ENCODE measurements around the gene MYO5A. TPM values are rescaled to one million over a fixed set of nuclear protein-coding genes. Genes with fewer than 3 reads are reported as not detected.

MYO5A gene
- total RNA-seq, 2 experiments from 2014 or later, result 41.3 to 42.2 TPM

- DNase-seq, result no peak
- Mint-ChIP-seq H3K4me1 (no peaks in the 10 kb centered on the region), H3K4me3 (no peak overlapping the region), H3K9me3 (no peaks in the 10 kb centered on the region), H3K27me3 (peaks cover 9% of the 10 kb centered on the region), H3K27ac (no peak overlapping the region), H3K36me3 (ENCODE audit: low read depth) (no peaks in the 10 kb centered on the region)
- ChIA-PET CTCF (no interaction called here), POLR2A (interaction anchor here (1.1 kb wide), 1 partner anchor 17 kb away, joined by 3 read pairs; the partner anchor contains the start of gene MYO5C)
These were observed 249.9 kb downstream of the MYO5A start for GRCh38 chr15:52278636-52279367.

- Mint-ChIP-seq H3K36me3 (ENCODE audit: low read depth) (no peaks in the 10 kb centered on the region), H3K4me1 (no peaks in the 10 kb centered on the region), H3K27me3 (peaks cover 12% of the 10 kb centered on the region), H3K9me3 (no peaks in the 10 kb centered on the region), H3K4me3 (no peak overlapping the region), H3K27ac (no peak overlapping the region)
- POLR2A ChIA-PET, result no interaction called here
- no peak for DNase-seq
- CTCF ChIA-PET, result no interaction called here
These were observed 250.5 kb downstream of the MYO5A start for GRCh38 chr15:52278135-52278534.

- no peak for DNase-seq
- Mint-ChIP-seq H3K27me3 (peaks cover 13% of the 10 kb centered on the region), H3K9me3 (no peaks in the 10 kb centered on the region), H3K36me3 (ENCODE audit: low read depth) (no peaks in the 10 kb centered on the region), H3K4me3 (no peak overlapping the region), H3K27ac (no peak overlapping the region), H3K4me1 (no peaks in the 10 kb centered on the region)
- POLR2A ChIA-PET, result no interaction called here
- CTCF ChIA-PET, result no interaction called here
These were observed 251.1 kb downstream of the MYO5A start for GRCh38 chr15:52277575-52277974.

GRCh38 chr15:52276256-52276770 lies 252.4 kb downstream of the MYO5A start:
- Mint-ChIP-seq H3K4me1 (no peaks in the 10 kb centered on the region), H3K36me3 (ENCODE audit: low read depth) (no peaks in the 10 kb centered on the region), H3K27me3 (peaks cover 15% of the 10 kb centered on the region), H3K9me3 (no peaks in the 10 kb centered on the region), H3K27ac (no peak overlapping the region), H3K4me3 (no peak overlapping the region)
- POLR2A ChIA-PET, result no interaction called here
- CTCF ChIA-PET, result interaction anchor here (1.2 kb wide), 1 partner anchor 14 kb away, joined by 3 read pairs; no protein-coding TSS in a partner anchor
- no peak for DNase-seq

- POLR2A ChIA-PET, result no interaction called here
- H3K9me3 Mint-ChIP-seq, result no peaks in the 10 kb centered on the region
- CTCF ChIA-PET, result no interaction called here
- no peak overlapping the region for H3K4me3 Mint-ChIP-seq
- H3K27me3 Mint-ChIP-seq, result no peaks in the 10 kb centered on the region
- DNase-seq, result no peak
- H3K27ac Mint-ChIP-seq, result peak overlapping the region; percentile 89
- H3K36me3 Mint-ChIP-seq (ENCODE audit: low read depth), result peaks cover 19% of the 10 kb centered on the region
- H3K4me1 Mint-ChIP-seq, result peaks cover 48% of the 10 kb centered on the region
These were observed 265.0 kb downstream of the MYO5A start for GRCh38 chr15:52263563-52264282.

- no peaks in the 10 kb centered on the region for H3K27me3 Mint-ChIP-seq
- CTCF ChIA-PET, result interaction anchor here (0.7 to 3.4 kb wide), 18 partner anchors 9 to 472 kb away, joined by 3 to 14 read pairs (median 4); partner anchors contain the start of gene MYO5A
- H3K9me3 Mint-ChIP-seq, result no peaks in the 10 kb centered on the region
- H3K4me1 Mint-ChIP-seq, result peaks cover 54% of the 10 kb centered on the region
- H3K27ac Mint-ChIP-seq, result peak overlapping the region; percentile 89
- POLR2A ChIA-PET, result interaction anchor here (0.7 to 2.2 kb wide), 17 partner anchors 9 to 471 kb away, joined by 3 to 12 read pairs (median 4); partner anchors contain the start of genes ARPP19, ATOSA, MYO5A and MYO5C
- H3K36me3 Mint-ChIP-seq (ENCODE audit: low read depth), result peaks cover 19% of the 10 kb centered on the region
- no peak overlapping the region for H3K4me3 Mint-ChIP-seq
- no peak for DNase-seq
These were observed 266.3 kb downstream of the MYO5A start for GRCh38 chr15:52262364-52262763.

- Mint-ChIP-seq H3K27me3 (no peaks in the 10 kb centered on the region), H3K36me3 (ENCODE audit: low read depth) (peaks cover 19% of the 10 kb centered on the region), H3K27ac (peak overlapping the region; percentile 89), H3K4me1 (peaks cover 60% of the 10 kb centered on the region), H3K9me3 (no peaks in the 10 kb centered on the region), H3K4me3 (no peak overlapping the region)
- CTCF ChIA-PET, result interaction anchor here (0.7 to 3.4 kb wide), 18 partner anchors 9 to 485 kb away, joined by 3 to 14 read pairs (median 4); partner anchors contain the start of gene MYO5A
- DNase-seq, result peak; percentile 82
- POLR2A ChIA-PET, result interaction anchor here (0.7 to 2.2 kb wide), 19 partner anchors 10 to 472 kb away, joined by 3 to 12 read pairs (median 4); partner anchors contain the start of genes ARPP19, ATOSA, MYO5A and MYO5C
These were observed 267.0 kb downstream of the MYO5A start for GRCh38 chr15:52261498-52262242.

- Mint-ChIP-seq H3K9me3 (no peaks in the 10 kb centered on the region), H3K27me3 (no peaks in the 10 kb centered on the region), H3K4me3 (no peak overlapping the region), H3K36me3 (ENCODE audit: low read depth) (peaks cover 19% of the 10 kb centered on the region), H3K27ac (peak overlapping the region; percentile 64), H3K4me1 (peaks cover 66% of the 10 kb centered on the region)
- CTCF ChIA-PET, result interaction anchor here (1.0 to 3.4 kb wide), 8 partner anchors 11 to 474 kb away, joined by 3 to 14 read pairs (median 6); partner anchors contain the start of gene MYO5A
- no peak for DNase-seq
- POLR2A ChIA-PET, result interaction anchor here (0.9 to 2.2 kb wide), 12 partner anchors 40 to 472 kb away, joined by 3 to 12 read pairs (median 6); partner anchors contain the start of genes ARPP19, ATOSA and MYO5A
These were observed 267.7 kb downstream of the MYO5A start for GRCh38 chr15:52261026-52261425.

GRCh38 chr15:52259503-52259902 lies 269.2 kb downstream of the MYO5A start:
- Mint-ChIP-seq H3K27me3 (no peaks in the 10 kb centered on the region), H3K27ac (no peak overlapping the region)
- POLR2A ChIA-PET, result interaction anchor here (0.9 to 1.3 kb wide), 4 partner anchors 52 to 420 kb away, joined by 3 read pairs; partner anchors contain the start of genes ATOSA and MYO5A

GRCh38 chr15:52258461-52258860 lies 270.2 kb downstream of the MYO5A start:
- Mint-ChIP-seq H3K27me3 (no peaks in the 10 kb centered on the region), H3K4me3 (no peak overlapping the region), H3K36me3 (ENCODE audit: low read depth) (peaks cover 15% of the 10 kb centered on the region), H3K9me3 (no peaks in the 10 kb centered on the region), H3K27ac (no peak overlapping the region), H3K4me1 (peaks cover 80% of the 10 kb centered on the region)
- no peak for DNase-seq
- POLR2A ChIA-PET, result interaction anchor here (1.3 to 2.9 kb wide), 4 partner anchors 59 to 476 kb away, joined by 3 to 16 read pairs (median 8); partner anchors contain the start of genes ARPP19 and MYO5A
- CTCF ChIA-PET, result interaction anchor here (1.3 to 8.1 kb wide), 4 partner anchors 74 to 474 kb away, joined by 3 to 145 read pairs (median 31); no protein-coding TSS in a partner anchor

More at GRCh38 chr15:52259503-52259902, 269.2 kb downstream of the MYO5A start:
- Mint-ChIP-seq H3K4me1 (peaks cover 76% of the 10 kb centered on the region), H3K9me3 (no peaks in the 10 kb centered on the region), H3K36me3 (ENCODE audit: low read depth) (peaks cover 19% of the 10 kb centered on the region), H3K4me3 (no peak overlapping the region)
- no peak for DNase-seq
- CTCF ChIA-PET, result interaction anchor here (3.4 to 8.1 kb wide), 2 partner anchors 72 to 473 kb away, joined by 14 to 145 read pairs; no protein-coding TSS in a partner anchor

GRCh38 chr15:52257734-52258062 lies 271.0 kb downstream of the MYO5A start:
- Mint-ChIP-seq H3K9me3 (no peaks in the 10 kb centered on the region), H3K27me3 (no peaks in the 10 kb centered on the region), H3K27ac (no peak overlapping the region), H3K4me3 (no peak overlapping the region), H3K36me3 (ENCODE audit: low read depth) (peaks cover 8% of the 10 kb centered on the region), H3K4me1 (peaks cover 79% of the 10 kb centered on the region)
- no peak for DNase-seq
- ChIA-PET POLR2A (interaction anchor here (1.1 to 2.9 kb wide), 10 partner anchors 60 to 477 kb away, joined by 3 to 16 read pairs (median 4); partner anchors contain the start of genes ARPP19 and MYO5A), CTCF (interaction anchor here (1.2 to 8.1 kb wide), 10 partner anchors 8 to 475 kb away, joined by 3 to 145 read pairs (median 10); no protein-coding TSS in a partner anchor)
